CD4-positive, alpha-beta T cell treated with Interleukin-15 for 1 hour (primary cell): ENCODE data around the gene ARHGDIB.

ENCODE experiments used
- DNase-seq: peaks from one replicate; pipeline ENCODE4 v3.0.0-alpha.2; 2020

The ARHGDIB gene

GRCh38 chr12:14954269-14954668 lies 7.1 kb downstream of the ARHGDIB start:
- peak; percentile 47 for DNase-seq

GRCh38 chr12:14953752-14954151 lies 7.6 kb downstream of the ARHGDIB start:
- DNase-seq = no peak

GRCh38 chr12:14952299-14952921 lies 9.0 kb downstream of the ARHGDIB start:
- peak; percentile 77 for DNase-seq

GRCh38 chr12:14951851-14952250 lies 9.6 kb downstream of the ARHGDIB start:
- no peak for DNase-seq

- DNase-seq = no peak
Observed at GRCh38 chr12:14950982-14951746, 10.2 kb downstream of the ARHGDIB start.

- DNase-seq = no peak
Observed at GRCh38 chr12:14950421-14950820, 11.0 kb downstream of the ARHGDIB start.

- no peak for DNase-seq
Observed at GRCh38 chr12:14949631-14950030, 11.8 kb downstream of the ARHGDIB start.

GRCh38 chr12:14948672-14949071 lies 12.7 kb downstream of the ARHGDIB start:
- DNase-seq = peak; percentile 81

- DNase-seq = no peak
Observed at GRCh38 chr12:14946861-14947260, 14.5 kb downstream of the ARHGDIB start.

GRCh38 chr12:14946162-14946561 lies 15.2 kb downstream of the ARHGDIB start:
- DNase-seq = no peak

- no peak for DNase-seq
Observed at GRCh38 chr12:14942196-14942931, 19.0 kb downstream of the ARHGDIB start.

GRCh38 chr12:14941369-14941768 lies 20.0 kb downstream of the ARHGDIB start:
- no peak for DNase-seq

GRCh38 chr12:14938301-14938700 lies 23.1 kb downstream of the ARHGDIB start, which contains the start of gene ERP27:
Gene ERP27, minus strand, starts transcription at chr12:14938537. Its CDS starts 29 bp downstream, at chr12:14938508.
- DNase-seq = no peak

- DNase-seq = no peak
Observed at GRCh38 chr12:14937689-14938088, 23.7 kb downstream of the ARHGDIB start.

- DNase-seq = no peak
Observed at GRCh38 chr12:14937014-14937413, 24.4 kb downstream of the ARHGDIB start.

GRCh38 chr12:14936224-14936861 lies 25.1 kb downstream of the ARHGDIB start:
- no peak for DNase-seq

- no peak for DNase-seq
Observed at GRCh38 chr12:14935031-14935430, 26.4 kb downstream of the ARHGDIB start.

- no peak for DNase-seq
Observed at GRCh38 chr12:14934511-14934910, 26.9 kb downstream of the ARHGDIB start.

- no peak for DNase-seq
Observed at GRCh38 chr12:14931791-14932560, 29.4 kb downstream of the ARHGDIB start.

GRCh38 chr12:14931359-14931758 lies 30.0 kb downstream of the ARHGDIB start:
- no peak for DNase-seq

- no peak for DNase-seq
Observed at GRCh38 chr12:14930299-14930698, 31.1 kb downstream of the ARHGDIB start.

GRCh38 chr12:14928931-14929330 lies 32.5 kb downstream of the ARHGDIB start:
- DNase-seq = no peak
